ENCODE measurements around the gene MCRIP2.

The MCRIP2 gene

GRCh38 chr16:617855-618254, 23.8 kb upstream of the MCRIP2 start:
- no peak for DNase-seq

GRCh38 chr16:619476-620100, 22.0 kb upstream of the MCRIP2 start:
- no peak for DNase-seq

GRCh38 chr16:620700-621525, 20.7 kb upstream of the MCRIP2 start:
- DNase-seq, result no peak

- no peak for DNase-seq
Observed at GRCh38 chr16:621526-622105, 20.0 kb upstream of the MCRIP2 start.

- DNase-seq, result no peak
Observed at GRCh38 chr16:622920-623280, 18.7 kb upstream of the MCRIP2 start.

GRCh38 chr16:624526-625070, 17.0 kb upstream of the MCRIP2 start:
- no peak for DNase-seq

- DNase-seq, result no peak
Observed at GRCh38 chr16:625117-625976, 16.3 kb upstream of the MCRIP2 start.

- no peak for DNase-seq
Observed at GRCh38 chr16:625977-626765, 15.5 kb upstream of the MCRIP2 start.

- DNase-seq, result no peak
Observed at GRCh38 chr16:626787-627453, 14.7 kb upstream of the MCRIP2 start.

GRCh38 chr16:627454-628239, 14.0 kb upstream of the MCRIP2 start:
- no peak for DNase-seq

- no peak for DNase-seq
Observed at GRCh38 chr16:628321-629061, 13.1 kb upstream of the MCRIP2 start.

GRCh38 chr16:629185-629832, 12.3 kb upstream of the MCRIP2 start:
- no peak for DNase-seq

GRCh38 chr16:629833-630248, 11.8 kb upstream of the MCRIP2 start:
- no peak for DNase-seq

GRCh38 chr16:630249-630814, 11.3 kb upstream of the MCRIP2 start:
- no peak for DNase-seq

- DNase-seq, result no peak
Observed at GRCh38 chr16:630815-631405, 10.7 kb upstream of the MCRIP2 start, which contains the start of gene WFIKKN1. TSS of gene WFIKKN1 (plus strand) at chr16:630985. CDS start at chr16:631254, 269 bp downstream.

GRCh38 chr16:631808-632358, 9.7 kb upstream of the MCRIP2 start:
- DNase-seq, result no peak

- DNase-seq, result no peak
Observed at GRCh38 chr16:632486-633335, 8.9 kb upstream of the MCRIP2 start.
